ENCODE results near the gene NFATC4. TPM values are rescaled to one million over a fixed set of nuclear protein-coding genes. Genes with fewer than 3 reads are reported as not detected.

NFATC4 gene
- total RNA-seq, 1 experiment from 2014 or later, result 60.7 TPM

- ChIA-PET CTCF (interaction anchor here (1.3 to 11.4 kb wide), 4 partner anchors 11 to 117 kb away, joined by 3 to 518 read pairs (median 6); partner anchors contain the start of genes ADCY4 and RIPK3), POLR2A (no interaction called here)
- ATAC-seq (no peak), DNase-seq (ENCODE audit: low spot score) (no peak)
- Mint-ChIP-seq H3K27ac (no peak overlapping the region), H3K4me3 (no peak overlapping the region), H3K4me1 (peaks cover 19% of the 10 kb centered on the region), H3K27me3 (ENCODE audit: low read depth) (peaks cover 28% of the 10 kb centered on the region), H3K36me3 (no peaks in the 10 kb centered on the region), H3K9me3 (no peaks in the 10 kb centered on the region)
- TF ChIP-seq PRDM15 (CRISPR knock-in tag; IDR thresholded peaks at IDR 0.05), result no peak
- TF ChIP-seq MLX (CRISPR knock-in tag; IDR thresholded peaks at IDR 0.05), result no peak
- no peak for TF ChIP-seq TEAD4 (CRISPR knock-in tag; IDR thresholded peaks at IDR 0.05)
- no peak for TF ChIP-seq ZSCAN18 (CRISPR knock-in tag; IDR thresholded peaks at IDR 0.05)
- no peak for TF ChIP-seq SP1 (CRISPR knock-in tag; conservative IDR thresholded peaks at IDR 0.05)
- no peak for TF ChIP-seq GRHL2 (CRISPR knock-in tag; IDR thresholded peaks at IDR 0.05; ENCODE audit: insufficient replicate concordance, severe bottlenecking)
- TF ChIP-seq E2F1 (CRISPR knock-in tag; IDR thresholded peaks at IDR 0.05), result no peak
- no peak for TF ChIP-seq CREB1 (CRISPR knock-in tag; IDR thresholded peaks at IDR 0.05)
- TF ChIP-seq FOXJ3 (CRISPR knock-in tag; IDR thresholded peaks at IDR 0.05; ENCODE audit: borderline replicate concordance), result no peak
- no peak for TF ChIP-seq OVOL2 (CRISPR knock-in tag; IDR thresholded peaks at IDR 0.05; ENCODE audit: borderline replicate concordance)
- no peak for TF ChIP-seq ZBTB21 (CRISPR knock-in tag; IDR thresholded peaks at IDR 0.05; ENCODE audit: borderline replicate concordance)
- TF ChIP-seq ATF3 (CRISPR knock-in tag; conservative IDR thresholded peaks at IDR 0.05), result no peak
- TF ChIP-seq NFYB (CRISPR knock-in tag; conservative IDR thresholded peaks at IDR 0.05; ENCODE audit: low read depth), result no peak
- TF ChIP-seq EMX1 (CRISPR knock-in tag; IDR thresholded peaks at IDR 0.05), result no peak
- TF ChIP-seq, protein P1, sequence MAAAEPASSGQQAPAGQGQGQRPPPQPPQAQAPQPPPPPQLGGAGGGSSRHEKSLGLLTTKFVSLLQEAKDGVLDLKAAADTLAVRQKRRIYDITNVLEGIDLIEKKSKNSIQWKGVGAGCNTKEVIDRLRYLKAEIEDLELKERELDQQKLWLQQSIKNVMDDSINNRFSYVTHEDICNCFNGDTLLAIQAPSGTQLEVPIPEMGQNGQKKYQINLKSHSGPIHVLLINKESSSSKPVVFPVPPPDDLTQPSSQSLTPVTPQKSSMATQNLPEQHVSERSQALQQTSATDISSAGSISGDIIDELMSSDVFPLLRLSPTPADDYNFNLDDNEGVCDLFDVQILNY (CRISPR knock-in tag; IDR thresholded peaks at IDR 0.05), result no peak
- TF ChIP-seq FOXK1 (CRISPR knock-in tag; IDR thresholded peaks at IDR 0.05), result no peak
- no peak for TF ChIP-seq NFE2L1 (CRISPR knock-in tag; IDR thresholded peaks at IDR 0.05)
- no peak for TF ChIP-seq GTF2I (CRISPR knock-in tag; conservative IDR thresholded peaks at IDR 0.05)
- TF ChIP-seq NR3C1 (CRISPR knock-in tag; conservative IDR thresholded peaks at IDR 0.05; ENCODE audit: low read depth), result no peak
- no peak for TF ChIP-seq RELA (CRISPR knock-in tag; IDR thresholded peaks at IDR 0.05; ENCODE audit: borderline replicate concordance)
Measured at GRCh38 chr14:24425704-24426103, 57.7 kb downstream of the NFATC4 start.
